ENCODE measurements around the gene STYX. TPM values are rescaled to one million over a fixed set of nuclear protein-coding genes. Genes with fewer than 3 reads are reported as not detected.

STYX gene
- total RNA-seq (2022) (23.1 and 24.4 TPM in 2 replicates), Bru-seq, nascent RNA (percentile 81 among the genes with signal in this experiment), BruChase-seq, experiment 1, labeled RNA remaining after a 2-hour chase (percentile 88 among the genes with signal in this experiment), BruChase-seq, experiment 2, labeled RNA remaining after a 6-hour chase (percentile 90 among the genes with signal in this experiment)
- long read RNA-seq, full-length matches to known transcripts, result 30 of 101 reads
- long read RNA-seq, partial matches to known transcripts, result 43 of 101 reads
- long read RNA-seq, other reads (novel, unspliced or antisense), result 28 of 101 reads

- intact Hi-C loops (cut with micrococcal nuclease; ENCODE audit: unreplicated experiment), result loop anchor here (1.0 to 2.0 kb wide), 2 partner anchors 23 to 61 kb away; partner anchors contain the start of genes GNPNAT1 and PSMC6
- TSS peak; percentile 44 for BruUV-seq (replicated peaks)
Observed at GRCh38 chr14:52729925-52730708, at the start of gene STYX. TSS of gene STYX (plus strand) at chr14:52730166. CDS start at chr14:52730475, 309 bp downstream.

GRCh38 chr14:52683985-52684520, 45.9 kb upstream of the STYX start:
- Mint-ChIP-seq H3K36me3 (ENCODE audit: insufficient read depth, unreplicated experiment) (peaks cover 11% of the 10 kb centered on the region), H3K27ac (ENCODE audit: unreplicated experiment) (no peak overlapping the region), H3K9me3 (ENCODE audit: unreplicated experiment) (no peaks in the 10 kb centered on the region), H3K4me3 (ENCODE audit: unreplicated experiment) (no peak overlapping the region), H3K27me3 (ENCODE audit: insufficient read depth, unreplicated experiment) (no peaks in the 10 kb centered on the region), H3K4me1 (ENCODE audit: low read depth, unreplicated experiment) (peaks cover 19% of the 10 kb centered on the region)
- no peak for DNase-seq
- TF ChIP-seq, protein P1, sequence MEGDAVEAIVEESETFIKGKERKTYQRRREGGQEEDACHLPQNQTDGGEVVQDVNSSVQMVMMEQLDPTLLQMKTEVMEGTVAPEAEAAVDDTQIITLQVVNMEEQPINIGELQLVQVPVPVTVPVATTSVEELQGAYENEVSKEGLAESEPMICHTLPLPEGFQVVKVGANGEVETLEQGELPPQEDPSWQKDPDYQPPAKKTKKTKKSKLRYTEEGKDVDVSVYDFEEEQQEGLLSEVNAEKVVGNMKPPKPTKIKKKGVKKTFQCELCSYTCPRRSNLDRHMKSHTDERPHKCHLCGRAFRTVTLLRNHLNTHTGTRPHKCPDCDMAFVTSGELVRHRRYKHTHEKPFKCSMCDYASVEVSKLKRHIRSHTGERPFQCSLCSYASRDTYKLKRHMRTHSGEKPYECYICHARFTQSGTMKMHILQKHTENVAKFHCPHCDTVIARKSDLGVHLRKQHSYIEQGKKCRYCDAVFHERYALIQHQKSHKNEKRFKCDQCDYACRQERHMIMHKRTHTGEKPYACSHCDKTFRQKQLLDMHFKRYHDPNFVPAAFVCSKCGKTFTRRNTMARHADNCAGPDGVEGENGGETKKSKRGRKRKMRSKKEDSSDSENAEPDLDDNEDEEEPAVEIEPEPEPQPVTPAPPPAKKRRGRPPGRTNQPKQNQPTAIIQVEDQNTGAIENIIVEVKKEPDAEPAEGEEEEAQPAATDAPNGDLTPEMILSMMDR (IDR thresholded peaks at IDR 0.05; ENCODE audit: insufficient read depth in 1 of 2, low read depth in 1 of 2, low read length in 1 of 2, severe bottlenecking in 1 of 2, unreplicated experiment in 1 of 2), result no peak
- intact Hi-C loops (cut with micrococcal nuclease; ENCODE audit: unreplicated experiment), result no loop called here
- Histone ChIP-seq H3K4me1 (0 out of 2 replicates have a peak, but pooled peaks cover 3% of the 10 kb centered on the region), H3K27me3 (replicated peaks; ENCODE audit: control insufficient read depth, insufficient read depth, low read length) (no peaks in the 10 kb centered on the region), H3K4me3 (ENCODE audit: low read depth, low read length) (no peak overlapping the region), H3K36me3 (ENCODE audit: control insufficient read depth, insufficient read depth, low read length) (no peaks in the 10 kb centered on the region), H3K9me3 (no peaks in the 10 kb centered on the region)
- no TSS peak for BruUV-seq (replicated peaks)
- ChIA-PET CTCF (no interaction called here), POLR2A (no interaction called here)

More at GRCh38 chr14:52729925-52730708, at the start of gene STYX:
- Histone ChIP-seq H3K9me3 (no peaks in the 10 kb centered on the region), H3K4me1 (no peaks in the 10 kb centered on the region), H3K36me3 (ENCODE audit: control insufficient read depth, insufficient read depth, low read length) (peaks cover 3% of the 10 kb centered on the region; the same call in 1 of the 2 replicates), H3K4me3 (ENCODE audit: low read depth, low read length) (peak within 1 kb of the TSS; percentile 68), H3K27me3 (replicated peaks; ENCODE audit: control insufficient read depth, insufficient read depth, low read length) (no peaks in the 10 kb centered on the region)
- TF ChIP-seq, protein P1 (IDR thresholded peaks at IDR 0.05; ENCODE audit: insufficient read depth in 1 of 2, low read depth in 1 of 2, low read length in 1 of 2, severe bottlenecking in 1 of 2, unreplicated experiment in 1 of 2), result no peak
- H3K4me1 Mint-ChIP-seq (ENCODE audit: low read depth, unreplicated experiment), result peaks cover 6% of the 10 kb centered on the region
- H3K27ac Mint-ChIP-seq (ENCODE audit: unreplicated experiment), result peak within 1 kb of the TSS; percentile 96
- H3K4me3 Mint-ChIP-seq (ENCODE audit: unreplicated experiment), result peak within 1 kb of the TSS; percentile 94
- peak; percentile 99 for DNase-seq
- ChIA-PET CTCF (interaction anchor here (0.9 kb wide), 1 partner anchor 35 kb away, joined by 4 read pairs; the partner anchor contains the start of gene ERO1A), POLR2A (interaction anchor here (0.9 to 1.4 kb wide), 3 partner anchors 22 to 178 kb away, joined by 5 to 6 read pairs (median 6); partner anchors contain the start of genes GPR137C, PSMC6 and TXNDC16)
- H3K36me3 Mint-ChIP-seq (ENCODE audit: insufficient read depth, unreplicated experiment), result peaks cover 48% of the 10 kb centered on the region
- no peaks in the 10 kb centered on the region for H3K9me3 Mint-ChIP-seq (ENCODE audit: unreplicated experiment)
- no peaks in the 10 kb centered on the region for H3K27me3 Mint-ChIP-seq (ENCODE audit: insufficient read depth, unreplicated experiment)

GRCh38 chr14:52686176-52686575, 43.8 kb upstream of the STYX start:
- no peak overlapping the region for H3K4me3 Mint-ChIP-seq (ENCODE audit: unreplicated experiment)
- intact Hi-C loops (cut with micrococcal nuclease; ENCODE audit: unreplicated experiment), result no loop called here
- ChIA-PET POLR2A (interaction anchor here (0.7 kb wide), 1 partner anchor 15 kb away, joined by 3 read pairs; no protein-coding TSS in a partner anchor), CTCF (no interaction called here)
- H3K27me3 Mint-ChIP-seq (ENCODE audit: insufficient read depth, unreplicated experiment), result no peaks in the 10 kb centered on the region
- Histone ChIP-seq H3K4me1 (peaks cover 5% of the 10 kb centered on the region; the same call in 1 of the 2 replicates), H3K9me3 (no peaks in the 10 kb centered on the region), H3K4me3 (ENCODE audit: low read depth, low read length) (no peak overlapping the region), H3K36me3 (ENCODE audit: control insufficient read depth, insufficient read depth, low read length) (no peaks in the 10 kb centered on the region), H3K27me3 (replicated peaks; ENCODE audit: control insufficient read depth, insufficient read depth, low read length) (no peaks in the 10 kb centered on the region)
- no peaks in the 10 kb centered on the region for H3K9me3 Mint-ChIP-seq (ENCODE audit: unreplicated experiment)
- H3K27ac Mint-ChIP-seq (ENCODE audit: unreplicated experiment), result no peak overlapping the region
- no peak for DNase-seq
- TF ChIP-seq, protein P1 (IDR thresholded peaks at IDR 0.05; ENCODE audit: insufficient read depth in 1 of 2, low read depth in 1 of 2, low read length in 1 of 2, severe bottlenecking in 1 of 2, unreplicated experiment in 1 of 2), result no peak
- peaks cover under 1% of the 10 kb centered on the region for H3K36me3 Mint-ChIP-seq (ENCODE audit: insufficient read depth, unreplicated experiment)
- no TSS peak for BruUV-seq (replicated peaks)
- peaks cover 20% of the 10 kb centered on the region for H3K4me1 Mint-ChIP-seq (ENCODE audit: low read depth, unreplicated experiment)
